SK-N-MC (cell line): ENCODE results near the gene PRXL2A.

Source experiments
- DNase-seq: peaks from one replicate; pipeline ENCODE4 v3.0.0-alpha.2; 2011; ENCODE audit warnings: low read depth, low spot score
- H3K27ac ChIP-seq: fragments of 200-600 bp; sonication (generic); 2 replicates; pipeline ENCODE4 v1.5.1; 2016; ENCODE audit warnings: mixed run types
- H3K36me3 ChIP-seq: fragments of 200-600 bp; sonication (generic); 2 replicates; pipeline ENCODE4 v1.6.1; 2017; ENCODE audit warnings: antibody characterized with exemption, low read length, mixed read lengths; ENCODE audit not compliant: insufficient read depth
- H3K4me3 ChIP-seq: fragments of 200-600 bp; sonication (generic); 2 replicates; pipeline ENCODE4 v1.5.1; 2016
- H3K9ac ChIP-seq: fragments of 200-600 bp; sonication (generic); 2 replicates; pipeline ENCODE4 v1.8.0; 2017; ENCODE audit warnings: mixed run types, mixed read lengths; ENCODE audit not compliant: insufficient read length
- H3K9me3 ChIP-seq: fragments of 200-600 bp; sonication (generic); 2 replicates; pipeline ENCODE4 v1.6.1; 2017; ENCODE audit warnings: low read depth, mild to moderate bottlenecking, antibody characterized with exemption, low read length, moderate library complexity, mixed read lengths
- EZH2 ChIP-seq: fragments of 200-600 bp; sonication (generic); IDR thresholded peaks from one replicate; pipeline ENCODE4 v1.6.1; 2017; ENCODE audit warnings: antibody characterized with exemption
- FOXP2 ChIP-seq: optimal IDR thresholded peaks from 2 replicates; pipeline ENCODE3; 2011; ENCODE audit warnings: mild to moderate bottlenecking, moderate library complexity; ENCODE audit not compliant: insufficient read depth; ENCODE audit errors: extremely low read length, control extremely low read depth
- POLR2AphosphoS5 ChIP-seq: IDR thresholded peaks from 2 replicates; pipeline ENCODE4 v1.6.1; 2012; ENCODE audit warnings: mild to moderate bottlenecking, low read depth, low read length, borderline replicate concordance

Gene PRXL2A

DNA sequence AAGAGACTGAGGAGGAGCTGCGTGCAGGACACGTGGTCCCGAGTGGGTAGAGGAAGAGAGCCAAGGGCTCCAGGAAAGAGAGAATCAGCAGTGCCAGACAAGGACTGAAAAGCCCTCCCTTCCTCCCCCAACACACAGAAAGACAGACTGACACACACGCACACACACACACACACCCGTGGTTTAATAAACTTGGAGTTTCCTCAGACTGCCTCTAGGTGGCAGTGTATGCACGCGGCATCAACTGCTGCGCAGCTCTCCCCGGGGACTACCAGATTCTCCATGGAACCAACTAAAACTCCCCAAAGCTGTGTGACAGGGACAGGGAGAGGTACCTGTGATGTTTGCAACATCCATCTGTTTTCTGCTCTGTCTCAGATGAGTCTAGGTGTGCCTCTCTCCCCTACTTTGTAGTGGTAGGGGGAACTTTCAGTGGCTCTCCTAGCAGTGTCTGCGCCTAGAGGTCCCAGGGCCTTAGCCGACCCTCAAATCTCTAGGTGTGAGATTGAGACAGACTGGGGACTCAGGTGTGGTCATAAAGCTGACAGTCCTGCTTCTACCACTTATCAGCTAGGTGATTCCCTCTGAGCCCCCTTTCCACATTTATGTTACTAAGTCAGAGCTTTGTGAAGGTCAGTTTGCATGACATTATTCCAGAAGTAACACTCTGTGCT lies 36.4 kb downstream of the PRXL2A start:
- Histone ChIP-seq H3K36me3 (no peaks in the 10 kb centered on the region), H3K9ac (no peak overlapping the region), H3K27ac (no peak overlapping the region), H3K9me3 (no peaks in the 10 kb centered on the region), H3K4me3 (no peak overlapping the region)
- DNase-seq, result no peak
- no peak for TF ChIP-seq POLR2AphosphoS5
- TF ChIP-seq EZH2, result no peak
- TF ChIP-seq FOXP2, result no peak

DNA sequence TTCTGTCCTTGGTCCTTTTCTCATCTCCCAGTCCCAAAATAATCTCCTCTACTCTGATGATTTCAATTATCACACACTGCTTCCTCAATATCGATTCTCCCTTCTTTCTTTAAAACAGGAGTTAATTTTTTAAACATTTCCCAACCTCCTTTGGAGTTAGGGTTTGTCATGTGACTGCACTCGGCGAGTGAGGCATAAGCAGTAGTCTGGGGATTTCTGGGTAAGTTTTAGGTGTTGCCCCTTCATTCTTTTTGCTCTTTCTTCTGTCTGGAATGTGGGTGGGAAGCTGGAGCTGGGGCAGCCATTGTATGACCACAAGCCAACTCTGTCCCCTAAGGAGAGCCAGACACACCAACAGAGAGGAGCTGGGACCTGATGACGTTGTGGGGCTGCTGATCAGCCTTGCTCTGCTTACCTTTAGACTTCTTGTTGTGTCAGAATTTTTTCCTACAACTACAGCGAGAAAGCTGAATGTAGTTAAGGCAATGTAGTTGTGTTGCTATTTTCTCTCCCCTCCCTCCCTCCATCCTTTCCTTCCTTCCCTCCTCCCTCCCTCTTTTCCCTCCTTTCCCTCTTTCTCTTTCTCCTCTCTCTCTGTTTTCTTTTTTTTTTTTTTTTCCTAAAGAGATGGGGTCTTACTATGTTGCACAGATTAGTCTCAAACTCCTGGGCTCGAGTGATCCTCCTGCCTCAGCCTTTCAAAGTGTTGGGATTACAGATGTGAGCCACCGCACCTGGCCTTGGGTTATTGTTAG lies 39.3 kb downstream of the PRXL2A start:
- no peak overlapping the region for H3K9ac ChIP-seq
- no peaks in the 10 kb centered on the region for H3K9me3 ChIP-seq
- TF ChIP-seq POLR2AphosphoS5, result no peak
- no peak for TF ChIP-seq FOXP2
- TF ChIP-seq EZH2, result no peak
- H3K4me3 ChIP-seq, result no peak overlapping the region
- H3K36me3 ChIP-seq, result no peaks in the 10 kb centered on the region
- DNase-seq, result no peak
- no peak overlapping the region for H3K27ac ChIP-seq

DNA sequence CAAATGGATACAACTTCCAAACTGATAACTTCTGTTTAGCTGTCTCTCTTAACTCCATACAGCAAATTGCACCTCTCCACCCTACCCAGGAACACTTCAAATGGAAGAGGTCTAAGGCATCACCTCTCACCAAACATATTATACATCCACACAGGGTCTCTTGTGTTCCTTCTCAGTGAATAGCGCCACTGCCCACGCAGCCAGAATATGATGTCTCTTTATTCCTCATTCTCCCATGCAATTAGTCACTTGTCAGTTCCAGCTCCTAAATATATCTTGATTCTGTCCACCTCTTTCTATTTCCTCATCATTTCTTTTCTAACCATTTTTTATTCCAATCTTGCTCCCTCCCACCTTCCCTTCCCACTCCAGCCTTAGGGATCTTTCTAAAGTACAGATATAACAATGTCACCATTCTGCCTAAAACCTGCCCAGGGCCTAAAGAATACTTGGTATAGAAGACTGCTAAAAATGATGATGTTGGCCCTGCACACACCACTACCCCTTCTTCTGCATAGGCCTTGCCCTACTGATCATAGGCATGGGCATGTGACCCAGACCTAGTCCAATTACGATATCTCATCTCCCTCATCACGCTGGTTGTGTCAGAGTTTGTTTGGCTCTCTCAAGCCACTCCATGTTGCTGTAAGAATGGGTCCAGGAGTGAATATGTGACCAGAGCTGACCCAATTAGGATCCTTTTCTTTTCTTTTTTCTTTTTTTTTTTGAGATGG lies 40.0 kb downstream of the PRXL2A start:
- no peak for DNase-seq
- Histone ChIP-seq H3K9me3 (no peaks in the 10 kb centered on the region), H3K4me3 (no peak overlapping the region), H3K9ac (no peak overlapping the region), H3K36me3 (no peaks in the 10 kb centered on the region), H3K27ac (no peak overlapping the region)
- no peak for TF ChIP-seq EZH2
- no peak for TF ChIP-seq FOXP2
- TF ChIP-seq POLR2AphosphoS5, result no peak

DNA sequence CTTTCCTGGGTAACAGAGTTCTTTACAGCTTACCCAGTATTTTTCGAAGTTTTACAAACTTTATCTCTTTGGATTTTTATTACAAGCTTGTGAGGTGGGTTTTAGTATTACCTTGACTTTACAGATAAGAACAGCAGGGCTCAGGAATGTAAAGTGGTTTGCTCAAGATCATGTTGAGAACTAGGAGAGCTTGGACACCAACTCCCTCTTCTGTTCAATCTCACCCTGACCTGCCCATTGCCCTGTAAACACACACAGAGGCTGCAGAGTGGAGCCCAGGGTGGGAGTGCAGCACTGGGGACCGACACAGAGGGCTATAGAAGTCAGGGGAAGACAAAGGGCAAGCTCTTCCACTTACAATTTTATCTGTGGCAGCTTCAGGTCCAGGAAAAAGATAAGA lies 41.2 kb downstream of the PRXL2A start:
- no peaks in the 10 kb centered on the region for H3K36me3 ChIP-seq
- no peaks in the 10 kb centered on the region for H3K9me3 ChIP-seq
- no peak for DNase-seq
- H3K9ac ChIP-seq, result no peak overlapping the region
- TF ChIP-seq EZH2 (no peak), POLR2AphosphoS5 (no peak), FOXP2 (no peak)
- H3K27ac ChIP-seq, result no peak overlapping the region
- H3K4me3 ChIP-seq, result no peak overlapping the region

DNA sequence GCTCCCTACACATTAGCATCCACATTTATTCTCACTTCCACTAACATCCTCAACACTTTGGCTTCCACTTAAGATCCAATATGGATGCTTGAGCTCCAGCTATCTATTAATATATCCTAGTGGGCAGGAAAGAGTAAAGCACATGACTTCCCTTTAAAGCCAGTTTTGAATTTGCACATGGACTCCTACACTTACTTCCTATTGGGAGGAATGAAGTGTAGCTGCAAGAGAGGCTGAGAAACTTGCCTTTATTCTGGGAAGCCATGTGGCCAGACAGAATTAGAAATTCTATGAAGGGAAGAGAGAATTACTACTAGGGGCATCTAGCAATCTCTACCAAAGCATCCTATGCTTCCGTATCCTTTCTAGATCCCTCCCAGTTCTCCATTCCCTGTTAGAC lies 42.8 kb downstream of the PRXL2A start:
- H3K4me3 ChIP-seq, result no peak overlapping the region
- TF ChIP-seq EZH2 (no peak), POLR2AphosphoS5 (no peak), FOXP2 (no peak)
- H3K9ac ChIP-seq, result no peak overlapping the region
- DNase-seq, result no peak
- no peak overlapping the region for H3K27ac ChIP-seq
- H3K9me3 ChIP-seq, result no peaks in the 10 kb centered on the region
- no peaks in the 10 kb centered on the region for H3K36me3 ChIP-seq

DNA sequence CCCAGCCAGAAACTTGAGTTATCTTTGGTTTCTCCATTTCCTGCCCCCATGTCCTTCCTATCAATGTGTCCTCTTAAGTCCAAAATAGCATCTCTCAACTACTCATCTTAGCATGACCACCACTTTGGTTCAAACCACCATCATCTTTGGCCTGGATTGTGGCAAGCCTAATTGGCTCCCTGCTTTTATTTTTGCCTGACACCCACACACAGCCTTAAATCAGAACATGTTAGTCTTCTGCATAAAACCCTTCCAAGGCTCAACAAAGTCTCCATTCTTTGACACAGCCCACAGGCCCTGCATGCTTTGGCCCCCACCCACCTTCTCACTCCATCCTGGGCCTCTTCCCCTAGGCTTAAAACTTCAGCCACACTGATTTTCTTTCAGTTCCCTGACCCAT lies 43.7 kb downstream of the PRXL2A start:
- TF ChIP-seq FOXP2 (no peak), EZH2 (no peak), POLR2AphosphoS5 (no peak)
- Histone ChIP-seq H3K9ac (no peak overlapping the region), H3K9me3 (no peaks in the 10 kb centered on the region), H3K36me3 (no peaks in the 10 kb centered on the region), H3K27ac (no peak overlapping the region), H3K4me3 (no peak overlapping the region)
- no peak for DNase-seq

DNA sequence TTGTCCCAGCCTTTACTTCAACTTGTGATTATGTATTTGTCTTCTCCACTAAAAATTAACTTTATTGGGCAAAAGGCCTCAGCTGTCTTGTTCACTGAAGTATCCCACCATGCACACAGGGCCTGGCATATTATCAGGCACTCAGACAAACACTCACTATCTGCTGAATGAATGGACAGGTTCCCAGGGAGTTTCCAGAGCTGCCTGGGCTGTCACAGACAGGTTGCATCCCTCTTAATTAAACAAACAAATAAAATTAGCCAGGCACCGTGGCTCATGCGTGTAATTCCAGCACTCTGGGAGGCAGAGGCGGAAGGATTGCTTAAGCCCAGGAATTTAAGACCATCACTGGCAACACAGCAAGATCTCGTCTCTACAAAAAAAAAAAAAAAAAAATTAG lies 44.3 kb downstream of the PRXL2A start:
- TF ChIP-seq POLR2AphosphoS5, result no peak
- no peak for TF ChIP-seq FOXP2
- no peak for TF ChIP-seq EZH2
- Histone ChIP-seq H3K36me3 (no peaks in the 10 kb centered on the region), H3K4me3 (no peak overlapping the region), H3K27ac (no peak overlapping the region), H3K9me3 (no peaks in the 10 kb centered on the region), H3K9ac (no peak overlapping the region)
- DNase-seq, result no peak

DNA sequence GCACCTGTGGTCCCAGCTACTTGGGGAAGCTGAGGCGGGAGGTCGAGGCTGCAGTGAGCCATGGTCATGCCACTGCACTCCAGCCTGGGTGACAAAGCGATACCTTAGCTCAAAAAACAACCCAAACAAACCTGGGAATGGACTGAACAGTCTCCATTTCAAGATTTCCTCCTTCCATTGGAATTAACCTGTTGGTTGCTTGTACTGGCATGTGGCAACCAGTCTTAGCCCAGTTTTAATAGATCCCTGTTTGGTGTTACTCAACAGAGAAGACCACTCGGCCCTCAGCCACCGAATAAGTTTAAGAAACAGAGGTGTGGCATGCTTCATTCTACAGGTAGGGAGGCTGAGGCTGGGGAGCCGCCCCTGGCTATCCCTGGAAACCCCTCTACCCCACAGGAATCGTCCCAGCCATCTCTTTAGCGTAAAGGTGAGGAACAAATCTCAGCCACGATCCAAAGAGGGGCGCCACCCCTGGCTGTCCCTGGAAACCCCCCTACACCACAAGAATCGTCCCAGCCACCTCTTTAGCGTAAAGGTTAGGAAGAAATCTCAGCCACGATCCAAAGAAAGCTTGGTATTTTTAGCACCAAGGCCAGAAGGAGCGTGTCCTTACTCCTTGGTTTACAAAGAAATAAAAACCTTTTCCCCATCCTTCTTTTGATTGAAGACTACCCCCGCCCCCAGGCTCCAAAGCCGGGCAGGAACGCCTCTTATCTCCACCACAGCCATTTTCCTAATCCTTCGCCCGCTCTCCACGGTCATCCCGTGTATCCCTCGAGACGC lies 44.9 kb downstream of the PRXL2A start:
- Histone ChIP-seq H3K4me3 (peak overlapping the region; percentile 73), H3K9ac (peak overlapping the region; percentile 26), H3K27ac (no peak overlapping the region), H3K9me3 (no peaks in the 10 kb centered on the region), H3K36me3 (no peaks in the 10 kb centered on the region)
- no peak for DNase-seq
- TF ChIP-seq FOXP2 (no peak), POLR2AphosphoS5 (0 out of 2 replicates have a peak, but pooled peaks have one; percentile 13), EZH2 (no peak)
